Renal cortical epithelial cell (primary cell): Measurements from ENCODE around the gene KIF21A. TPM values are rescaled to one million over a fixed set of nuclear protein-coding genes. Genes with fewer than 3 reads are reported as not detected.
A peak's percentile ranks its signal among the peaks of the same experiment; 100 is the strongest.

ENCODE experiments used
- DNase-seq: peaks from one replicate; pipeline ENCODE4 v3.0.0-alpha.2; 2011; ENCODE audit warnings: low read depth
- total RNA-seq: library from RNA; depleted of rRNA; stranded (reverse); fragments of >200 nt; gene quantifications from 2 replicates; pipeline ENCODE4 v1.2.3, GENCODE V29; 2014

KIF21A gene
- total RNA-seq, 1 donor from 2014 or later, result 62.0 TPM

- DNase-seq, result no peak
These were observed 56.6 kb downstream of the KIF21A start for GRCh38 chr12:39386335-39386734.

- DNase-seq, result no peak
These were observed 59.8 kb downstream of the KIF21A start for GRCh38 chr12:39383114-39383513.

DNA sequence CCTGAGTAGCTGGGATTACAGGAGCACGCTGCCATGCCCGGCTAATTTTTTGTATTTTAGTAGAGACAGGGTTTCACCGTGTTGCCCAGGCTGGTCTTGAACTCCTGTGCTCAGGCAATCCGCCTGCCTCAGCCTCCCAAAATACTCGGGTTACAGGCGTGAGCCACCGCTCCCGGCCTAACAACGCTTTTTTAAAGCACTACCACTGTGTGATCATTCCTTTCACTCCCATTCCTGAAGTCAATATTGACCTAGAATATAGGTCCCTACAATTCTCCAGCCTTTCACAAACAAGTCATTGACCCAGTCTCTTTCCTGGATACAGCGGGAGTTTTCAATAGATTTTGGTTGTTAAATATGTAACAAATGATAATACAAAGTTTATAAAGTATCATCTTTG lies 62.8 kb downstream of the KIF21A start:
- DNase-seq, result no peak

DNA sequence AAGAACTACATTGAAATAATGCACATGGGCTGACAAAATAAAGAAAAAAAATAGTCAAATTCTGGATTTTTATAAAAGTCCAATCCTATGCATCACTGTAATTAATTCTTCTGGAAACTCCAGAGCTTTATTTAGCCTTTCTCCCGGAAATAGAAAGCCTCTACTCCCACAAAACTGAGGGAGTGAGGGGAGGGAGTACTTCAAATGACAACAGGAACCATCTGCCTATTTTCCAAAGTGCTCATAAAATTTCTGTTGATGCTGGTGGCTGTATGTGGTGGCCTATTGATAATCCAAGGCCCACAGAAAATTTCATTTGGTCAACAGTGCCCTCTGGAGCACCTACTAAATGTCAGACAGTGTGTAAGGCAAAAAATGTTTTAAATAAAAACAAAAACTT lies 64.6 kb downstream of the KIF21A start:
- DNase-seq, result no peak

- peak; percentile 85 for DNase-seq
These were observed 67.6 kb downstream of the KIF21A start for GRCh38 chr12:39375206-39375808.

DNA sequence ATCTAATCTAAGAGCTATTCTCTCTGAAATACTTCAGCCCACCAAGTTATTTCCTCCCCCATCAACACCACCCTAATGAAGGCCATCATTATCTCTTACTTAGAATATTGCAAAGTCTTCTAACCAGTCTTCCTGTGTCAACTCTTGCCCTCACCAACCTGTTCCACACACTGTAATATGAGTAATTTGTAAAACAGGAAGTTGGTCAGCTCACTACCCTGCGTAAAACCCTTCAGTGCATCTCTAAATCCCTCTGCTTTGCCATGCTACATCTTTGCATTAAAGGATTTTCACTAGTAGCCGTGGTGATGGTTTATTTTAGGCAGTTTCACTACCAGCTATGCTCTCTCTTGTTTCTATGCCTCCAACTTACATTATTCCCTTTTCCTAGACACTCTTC lies 70.0 kb downstream of the KIF21A start:
- DNase-seq, result no peak

DNA sequence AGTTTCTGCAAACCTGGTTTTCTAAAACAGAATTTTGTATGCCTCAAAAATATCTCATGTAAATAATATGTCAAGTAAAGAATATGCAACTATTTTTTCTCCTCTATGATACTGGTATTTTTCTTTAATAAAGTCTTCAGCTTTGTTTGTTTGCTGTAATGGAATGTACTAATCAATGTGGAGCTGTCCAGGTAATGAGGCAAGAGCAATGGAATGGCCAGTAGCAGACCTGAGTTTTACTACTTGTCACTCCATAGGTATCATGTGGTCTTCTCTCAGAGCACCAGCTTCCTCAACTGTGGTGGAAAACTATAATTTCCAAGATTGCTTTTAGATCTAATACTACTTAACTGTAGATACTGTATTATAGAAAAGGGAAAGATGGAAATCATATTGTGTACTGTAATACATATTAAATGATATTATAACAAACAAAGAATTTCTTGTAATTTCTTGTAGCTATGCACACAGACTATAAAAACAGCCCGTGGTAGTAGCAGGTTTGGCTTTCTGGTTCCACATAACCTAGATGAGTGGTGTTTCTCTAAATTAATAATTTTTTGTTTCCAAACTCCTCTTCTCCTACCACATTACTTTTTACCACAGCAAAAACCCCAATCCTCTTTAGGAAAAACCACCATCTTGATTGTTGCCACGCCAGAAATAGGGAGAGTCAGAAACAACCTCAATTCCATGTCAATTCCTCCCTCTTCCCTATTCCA lies 70.6 kb downstream of the KIF21A start:
- no peak for DNase-seq

GRCh38 chr12:39369756-39370155 lies 73.2 kb downstream of the KIF21A start:
- no peak for DNase-seq

GRCh38 chr12:39368891-39369290 lies 74.0 kb downstream of the KIF21A start:
- peak; percentile 40 for DNase-seq

- peak; percentile 41 for DNase-seq
These were observed 74.8 kb downstream of the KIF21A start for GRCh38 chr12:39368096-39368495.

- DNase-seq, result no peak
These were observed 75.4 kb downstream of the KIF21A start for GRCh38 chr12:39367494-39367893.

DNA sequence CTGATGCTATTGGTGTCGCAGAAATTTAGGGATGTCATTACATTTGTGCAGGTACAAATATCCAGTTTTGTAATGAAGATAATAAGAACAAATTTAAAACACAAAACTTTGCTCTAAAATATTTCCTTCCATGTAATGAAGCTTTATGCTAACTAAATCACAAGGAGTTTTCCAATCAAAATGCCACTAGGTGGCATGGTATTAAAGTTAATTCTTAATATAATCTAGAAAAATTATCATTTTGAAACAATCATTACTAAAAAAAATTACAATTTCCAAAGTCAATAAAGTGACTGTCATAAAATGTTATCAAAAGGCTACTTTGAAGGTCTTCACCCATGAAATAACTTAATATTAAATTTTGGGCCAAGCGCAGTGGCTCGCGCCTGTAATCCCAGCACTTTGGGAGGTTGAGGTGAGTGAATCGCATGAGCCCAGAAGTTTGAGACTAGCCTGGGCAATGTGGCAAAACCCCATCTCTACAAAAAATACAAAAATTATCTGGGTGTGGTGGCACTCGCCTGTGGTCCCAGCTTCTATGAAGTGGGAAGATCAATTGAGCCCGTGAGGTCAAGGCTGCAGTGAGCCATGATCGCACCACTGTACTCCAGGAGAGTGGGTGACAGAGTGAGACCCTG lies 77.4 kb downstream of the KIF21A start:
- DNase-seq, result no peak

- DNase-seq, result no peak
These were observed 78.7 kb downstream of the KIF21A start for GRCh38 chr12:39364196-39364595.

DNA sequence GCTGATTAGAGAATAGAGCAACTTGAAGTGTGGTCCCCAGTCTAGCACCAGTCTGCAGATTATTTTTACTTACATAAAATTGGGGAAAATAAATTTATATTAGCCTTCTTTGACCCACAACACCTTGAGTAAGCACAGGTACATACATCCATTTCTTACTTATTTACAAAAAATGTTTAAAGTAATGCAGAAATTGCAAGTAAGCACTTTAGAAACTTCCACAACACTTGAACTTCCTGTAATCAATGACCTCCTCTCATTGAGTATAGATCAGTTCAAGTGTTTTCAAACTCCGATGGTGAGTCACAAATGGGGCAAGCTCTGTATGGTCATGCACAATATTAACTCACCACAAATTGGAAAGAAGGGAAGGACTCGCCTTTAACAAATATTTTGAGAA lies 83.3 kb downstream of the KIF21A start:
- no peak for DNase-seq

GRCh38 chr12:39357041-39357440 lies 85.9 kb downstream of the KIF21A start:
- peak; percentile 79 for DNase-seq

GRCh38 chr12:39355841-39356240 lies 87.1 kb downstream of the KIF21A start:
- no peak for DNase-seq

DNA sequence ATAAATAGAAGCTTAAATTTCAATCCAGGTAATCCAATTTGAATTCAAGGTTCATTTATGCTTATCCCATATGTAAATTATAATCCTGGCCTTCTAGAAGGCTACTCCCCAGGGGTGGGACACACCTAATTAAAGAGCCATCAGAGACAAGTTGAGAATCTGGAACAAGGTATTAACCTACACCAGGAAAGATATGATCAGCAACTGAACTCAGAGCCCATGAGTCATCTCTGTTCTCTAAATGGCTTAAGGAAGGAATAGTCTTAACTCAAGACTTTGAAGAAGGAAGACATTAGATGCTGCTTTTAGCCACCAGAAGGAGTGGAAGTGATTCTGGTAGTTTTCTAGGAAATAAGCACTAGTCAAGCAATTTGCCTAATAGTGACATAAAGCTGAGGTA lies 88.0 kb downstream of the KIF21A start:
- peak; percentile 28 for DNase-seq

DNA sequence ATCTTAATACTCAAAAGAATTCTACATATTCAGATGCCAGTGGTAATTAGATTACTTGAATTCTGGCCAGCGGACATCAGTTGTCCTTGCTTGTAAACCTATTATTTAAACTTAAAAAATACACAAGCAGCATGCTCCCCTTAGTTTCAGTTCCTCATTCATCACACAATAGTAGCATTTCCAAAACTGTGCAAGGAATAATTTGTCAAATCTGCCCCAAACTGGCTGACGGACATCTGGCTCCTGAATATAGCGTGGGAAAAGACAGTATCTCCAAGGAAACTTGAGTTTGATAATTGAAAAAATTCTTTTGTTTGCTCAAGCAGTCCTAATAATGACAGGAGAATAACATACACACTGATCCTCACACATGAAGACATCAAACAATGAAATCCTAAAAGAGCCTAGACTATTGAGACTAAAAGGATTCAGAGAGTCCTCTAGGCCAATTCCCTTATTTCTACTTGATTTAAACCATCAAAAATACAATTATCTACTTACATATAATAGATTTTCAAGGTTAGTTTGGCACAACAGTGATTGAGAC lies 90.4 kb downstream of the KIF21A start:
- DNase-seq, result no peak

GRCh38 chr12:39351153-39351552 lies 91.8 kb downstream of the KIF21A start:
- no peak for DNase-seq

- no peak for DNase-seq
These were observed 93.8 kb downstream of the KIF21A start for GRCh38 chr12:39348941-39349626.

DNA sequence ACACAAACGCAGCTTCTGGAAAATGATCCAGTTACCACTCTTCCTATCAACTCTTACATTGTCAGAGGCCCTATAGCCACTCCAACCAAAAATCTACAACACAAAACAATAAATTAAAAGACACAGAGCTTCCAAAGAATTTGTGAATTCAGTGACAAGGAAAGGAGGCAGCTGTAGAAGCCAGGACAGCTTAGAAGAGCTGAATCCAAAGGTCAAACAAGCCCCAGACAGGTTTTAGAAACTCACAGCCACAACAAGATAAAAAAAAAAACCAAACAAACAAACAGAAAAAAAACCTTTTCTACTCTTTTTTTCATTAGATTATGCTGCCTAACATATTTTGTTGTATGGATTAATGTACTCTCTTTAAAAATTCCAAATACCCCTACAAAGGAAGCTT lies 94.4 kb downstream of the KIF21A start:
- no peak for DNase-seq

DNA sequence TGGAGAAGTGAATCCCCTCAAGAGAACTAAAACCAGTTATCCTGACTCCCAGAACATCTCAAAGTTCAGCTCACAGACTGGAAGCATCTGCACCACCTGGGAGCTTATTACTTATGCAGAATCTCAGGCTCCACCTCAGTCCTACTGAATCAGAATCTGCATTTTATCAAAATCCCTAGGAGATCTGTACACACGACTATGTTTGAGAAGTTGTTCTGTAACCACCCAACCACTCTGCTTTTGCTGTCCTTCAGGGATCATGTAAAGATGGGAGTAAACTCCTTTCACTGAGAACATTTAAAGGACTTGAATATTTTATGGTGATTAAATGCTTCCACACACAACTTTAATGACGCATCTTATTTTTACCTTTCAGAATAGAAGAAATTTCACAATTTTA lies 98.0 kb downstream of the KIF21A start:
- DNase-seq, result no peak
